Measurements from ENCODE around the gene CLDN19.
"Not testable (repeated sequence)": the region's sequence is repeated elsewhere in the genome, so short reads cannot be mapped to it uniquely, and the experiment has no call there.

The CLDN19 gene

GRCh38 chr1:42730002-42730401 is 10.0 kb downstream of the CLDN19 start:
- Histone ChIP-seq H3K9me3 (no peaks in the 10 kb centered on the region), H3K27me3 (no peaks in the 10 kb centered on the region), H3K36me3 (no peaks in the 10 kb centered on the region), H3K27ac (no peak overlapping the region), H3K4me1 (no peaks in the 10 kb centered on the region), H3K4me3 (no peak overlapping the region)
- intact Hi-C loops (cut with DNase I; ENCODE audit: low total_unique reads): no loop called here
- TF ChIP-seq CTCF (IDR thresholded peaks at IDR 0.05): no peak
- DNase-seq: no peak

DNA sequence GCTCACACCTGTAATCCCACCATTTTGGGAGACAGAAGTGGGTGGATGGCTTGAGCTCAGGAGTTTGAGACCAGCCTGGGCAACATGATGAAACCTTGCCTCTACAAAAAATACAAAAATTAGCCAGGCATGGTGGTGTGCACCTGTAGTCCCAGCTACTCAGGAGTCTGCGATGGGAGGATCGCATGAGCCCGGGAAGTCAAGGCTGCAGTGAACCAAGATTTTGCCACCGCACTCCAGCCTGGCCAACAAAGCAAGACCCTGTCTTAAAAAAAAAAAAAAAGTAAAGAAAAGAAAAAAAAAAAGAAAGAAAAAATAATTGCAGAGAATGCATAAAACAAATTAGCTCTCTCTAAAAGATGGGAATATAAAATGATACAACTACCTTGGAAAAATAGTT is 14.2 kb downstream of the CLDN19 start:
- H3K4me3 ChIP-seq; DNase-seq; H3K27me3 ChIP-seq; H3K4me1 ChIP-seq; H3K27ac ChIP-seq; H3K36me3 ChIP-seq; intact Hi-C loops (cut with DNase I; ENCODE audit: low total_unique reads); H3K9me3 ChIP-seq: not testable (repeated sequence)

- intact Hi-C loops (cut with DNase I; ENCODE audit: low total_unique reads): no loop called here
- Histone ChIP-seq H3K4me3 (no peak overlapping the region), H3K4me1 (no peaks in the 10 kb centered on the region), H3K27me3 (no peaks in the 10 kb centered on the region), H3K27ac (no peak overlapping the region), H3K9me3 (no peaks in the 10 kb centered on the region), H3K36me3 (no peaks in the 10 kb centered on the region)
- no peak for DNase-seq
- TF ChIP-seq CTCF (IDR thresholded peaks at IDR 0.05): no peak
Observed at GRCh38 chr1:42723511-42723910, 16.5 kb downstream of the CLDN19 start.

DNA sequence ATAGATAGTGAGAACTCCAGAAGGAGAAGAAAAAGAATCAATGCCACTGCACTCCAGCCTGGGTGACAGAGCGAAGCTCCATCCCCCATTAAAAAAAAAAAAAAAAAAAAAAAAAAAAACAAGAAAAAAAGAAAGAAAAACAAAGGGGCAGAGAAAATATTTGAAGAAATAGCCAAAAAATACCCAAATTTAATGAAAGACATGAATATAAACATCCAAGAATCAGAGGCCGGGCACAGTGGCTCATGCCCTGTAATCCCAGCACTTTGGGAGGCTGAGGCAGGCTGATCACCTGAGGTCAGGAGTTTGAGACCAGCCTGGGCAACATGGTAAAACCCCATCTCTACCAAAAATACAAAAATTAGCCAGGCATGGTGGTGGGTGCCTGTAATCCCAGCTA is 17.6 kb downstream of the CLDN19 start:
- H3K9me3 ChIP-seq; H3K27me3 ChIP-seq; H3K36me3 ChIP-seq; DNase-seq; intact Hi-C loops (cut with DNase I; ENCODE audit: low total_unique reads); H3K27ac ChIP-seq; H3K4me3 ChIP-seq; H3K4me1 ChIP-seq: not testable (repeated sequence)

GRCh38 chr1:42721926-42722325 is 18.1 kb downstream of the CLDN19 start:
- DNase-seq: no peak
- no peak for TF ChIP-seq CTCF (IDR thresholded peaks at IDR 0.05)
- Histone ChIP-seq H3K4me1 (no peaks in the 10 kb centered on the region), H3K9me3 (no peaks in the 10 kb centered on the region), H3K27ac (no peak overlapping the region), H3K36me3 (peaks cover 0 to 10% (median 0%) of the 10 kb centered on the region in 3 donors), H3K27me3 (no peaks in the 10 kb centered on the region), H3K4me3 (no peak overlapping the region)
- intact Hi-C loops (cut with DNase I; ENCODE audit: low total_unique reads): no loop called here

- no peak for DNase-seq
- intact Hi-C loops (cut with DNase I; ENCODE audit: low total_unique reads): no loop called here
- no peaks in the 10 kb centered on the region for H3K27me3 ChIP-seq
- no peaks in the 10 kb centered on the region for H3K9me3 ChIP-seq
- TF ChIP-seq CTCF (IDR thresholded peaks at IDR 0.05): no peak
- H3K36me3 ChIP-seq: peaks cover 0 to 11% (median 0%) of the 10 kb centered on the region in 3 donors
- no peak overlapping the region for H3K27ac ChIP-seq
- no peak overlapping the region for H3K4me3 ChIP-seq
- H3K4me1 ChIP-seq: no peaks in the 10 kb centered on the region
Observed at GRCh38 chr1:42720868-42721267, 19.2 kb downstream of the CLDN19 start.

DNA sequence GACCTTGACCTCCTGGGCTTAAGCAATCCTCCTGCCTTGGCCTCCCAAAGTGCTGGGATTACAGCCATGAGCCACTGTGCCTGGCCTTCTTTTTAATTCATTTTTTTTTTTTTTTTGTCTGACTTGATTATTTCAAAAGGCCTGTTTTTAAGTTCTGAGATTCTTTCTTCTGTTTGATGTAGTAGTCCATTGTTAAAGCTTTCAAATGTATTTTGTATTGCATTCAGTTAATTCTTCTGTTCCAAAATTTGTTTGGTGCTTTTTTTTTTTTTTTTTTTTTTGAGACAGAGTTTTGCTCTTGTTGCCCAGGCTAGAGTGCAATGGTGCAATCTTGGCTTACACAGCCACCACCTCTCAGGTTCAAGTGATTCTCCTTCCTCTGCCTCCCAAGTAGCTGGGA is 25.6 kb downstream of the CLDN19 start:
- intact Hi-C loops (cut with DNase I; ENCODE audit: low total_unique reads); DNase-seq: not testable (repeated sequence)
- H3K36me3 ChIP-seq: peaks cover 25 to 43% (median 32%) of the 10 kb centered on the region in 3 donors

More for the DNA sequence above, 25.6 kb downstream of the CLDN19 start:
- H3K27me3 ChIP-seq, H3K4me3 ChIP-seq, H3K4me1 ChIP-seq, H3K27ac ChIP-seq: not testable (repeated sequence)
- H3K9me3 ChIP-seq: peaks cover 0 to 11% (median 9%) of the 10 kb centered on the region in 3 donors
